ENCODE results near the gene CCN2. TPM values are rescaled to one million over a fixed set of nuclear protein-coding genes. Genes with fewer than 3 reads are reported as not detected.

The CCN2 gene
- total and polyA plus RNA-seq, 2 of the 8 experiments (the other 6 are each of a cell fraction or from before 2014, with no cell fraction given): 25.0 to 107 TPM

DNA sequence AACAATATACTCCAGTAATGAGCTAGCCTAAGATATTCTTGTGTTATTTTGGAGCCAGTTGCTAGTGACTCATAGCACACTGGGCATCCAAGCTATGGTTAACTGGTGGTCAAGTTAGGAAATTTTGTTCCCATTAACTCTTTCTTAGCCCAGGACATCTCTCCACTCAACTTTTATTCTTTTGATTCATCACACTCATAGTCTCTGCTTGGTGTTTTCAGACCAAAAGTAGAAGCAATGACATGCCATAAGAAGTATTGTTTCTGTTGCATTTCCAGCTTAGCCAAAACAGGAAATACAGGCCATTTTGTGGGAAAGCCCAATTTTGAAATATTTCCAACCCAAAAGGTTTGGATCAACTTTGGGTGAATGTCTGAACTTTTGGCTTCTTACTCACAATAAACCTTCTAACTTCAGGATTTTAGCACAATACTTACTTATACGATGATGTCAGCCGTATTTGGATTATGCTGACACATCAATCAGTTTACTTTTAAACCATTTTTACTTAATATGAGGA lies 31.6 kb upstream of the CCN2 start:
- H3K27me3 ChIP-seq (replicated peaks in 1 of 4; ENCODE audit: control insufficient read depth in 3 of 4, extremely low read depth in 1 of 4, insufficient read depth in 3 of 4, low read length in 3 of 4): no peaks in the 10 kb centered on the region
- ChIA-PET CTCF (ENCODE audit: partially characterized antibody) (interaction anchor here (0.6 to 1.0 kb wide), 4 partner anchors 9 to 326 kb away, joined by 3 read pairs; no protein-coding TSS in a partner anchor), POLR2A (ENCODE audit: partially characterized antibody) (interaction anchor here (0.5 to 1.1 kb wide), 3 partner anchors 28 to 33 kb away, joined by 3 to 5 read pairs (median 4); partner anchors contain the start of gene CCN2)
- H3K79me2 ChIP-seq (ENCODE audit: control insufficient read depth in 1 of 2, insufficient read depth in 2 of 2, low read length in 2 of 2): no peaks in the 10 kb centered on the region
- no peak overlapping the region for H3K4me3 ChIP-seq (ENCODE audit: extremely low read depth in 1 of 4, insufficient read depth in 2 of 4, low read depth in 3 of 4, low read length in 4 of 4)
- H4K8ac ChIP-seq (ENCODE audit: extremely low read depth, insufficient read depth, low read length): no peak overlapping the region
- H2BK5ac ChIP-seq (ENCODE audit: low read depth, low read length): no peak overlapping the region
- H4K91ac ChIP-seq (replicated peaks; ENCODE audit: insufficient read length, low read length): no peak overlapping the region
- H3K4ac ChIP-seq (replicated peaks; ENCODE audit: insufficient read length, low read depth, low read length): no peak overlapping the region
- H3K9ac ChIP-seq (replicated peaks in 1 of 4; ENCODE audit: extremely low read depth in 1 of 4, low read depth in 3 of 4, low read length in 3 of 4): no peak overlapping the region
- FAIRE-seq (no peak), DNase-seq (ENCODE audit: low read depth in 1 of 2, low spot score in 2 of 2) (no peak)
- H3K9me3 ChIP-seq (ENCODE audit: insufficient read depth in 2 of 2, low read depth in 1 of 2, low read length in 1 of 2): no peaks in the 10 kb centered on the region
- no peak overlapping the region for H3K27ac ChIP-seq (ENCODE audit: low read depth, low read length)
- H4K5ac ChIP-seq (ENCODE audit: insufficient read length, low read depth, low read length): no peak overlapping the region
- H3K4me1 ChIP-seq (replicated peaks in 1 of 4; ENCODE audit: control insufficient read depth in 3 of 4, insufficient read depth in 4 of 4, low read length in 3 of 4): no peaks in the 10 kb centered on the region
- no peak overlapping the region for H2AK5ac ChIP-seq (ENCODE audit: low read depth, low read length)
- no peaks in the 10 kb centered on the region for H3K36me3 ChIP-seq (ENCODE audit: control insufficient read depth in 2 of 4, insufficient read depth in 4 of 4, low read length in 3 of 4)
- no peak overlapping the region for H3K23ac ChIP-seq (ENCODE audit: insufficient read length)
- no peak overlapping the region for H3K56ac ChIP-seq (replicated peaks; ENCODE audit: insufficient read length, low read depth, low read length)
- H3K4me2 ChIP-seq (ENCODE audit: insufficient read depth in 1 of 2, low read depth in 2 of 2, low read length in 2 of 2): no peak overlapping the region
- TF ChIP-seq MAFK (IDR thresholded peaks at IDR 0.05; ENCODE audit: low read depth, low read length) (peak; percentile 48; the same call in 1 of the 2 replicates), SP4 (IDR thresholded peaks at IDR 0.05; ENCODE audit: low read length) (no peak), POLR2AphosphoS5 (IDR thresholded peaks at IDR 0.05; ENCODE audit: low read depth, low read length) (no peak)
- H3K18ac ChIP-seq (ENCODE audit: extremely low read depth, low read length): no peak overlapping the region
- no peak overlapping the region for H2BK15ac ChIP-seq (ENCODE audit: low read length)
- no peak overlapping the region for H2BK120ac ChIP-seq (replicated peaks; ENCODE audit: low read depth, low read length)
- no peak overlapping the region for H2BK20ac ChIP-seq (ENCODE audit: low read length)
- no peak overlapping the region for H2AFZ ChIP-seq (ENCODE audit: low read length)
- peaks cover 0 to 2% of the 10 kb centered on the region in 2 experiments for H4K20me1 ChIP-seq (replicated peaks in 1 of 2; ENCODE audit: control insufficient read depth in 1 of 2, insufficient read depth in 2 of 2, low read length in 2 of 2)
- no peak overlapping the region for H2BK12ac ChIP-seq (ENCODE audit: low read depth, low read length)
- H3K23me2 ChIP-seq (ENCODE audit: low read depth, low read length): no peaks in the 10 kb centered on the region
- no peak overlapping the region for H3K14ac ChIP-seq (ENCODE audit: insufficient read length)
- 94% methylated on average over 2 of the region's 2 CpGs; no CpG with 5 or more reads in 1 of the 2 experiments for WGBS, 2 experiments (ENCODE audit: extremely low coverage in 1 of 2, insufficient coverage in 1 of 2, insufficient read length in 1 of 2, insufficient replicate concordance in 2 of 2, low coverage in 1 of 2, low lambda C conversion rate in 2 of 2, missing lambda C conversion rate in 1 of 2)
- H3K79me1 ChIP-seq (ENCODE audit: low read depth, low read length): no peaks in the 10 kb centered on the region
